Measurements from ENCODE around the gene MYL5.

DNA sequence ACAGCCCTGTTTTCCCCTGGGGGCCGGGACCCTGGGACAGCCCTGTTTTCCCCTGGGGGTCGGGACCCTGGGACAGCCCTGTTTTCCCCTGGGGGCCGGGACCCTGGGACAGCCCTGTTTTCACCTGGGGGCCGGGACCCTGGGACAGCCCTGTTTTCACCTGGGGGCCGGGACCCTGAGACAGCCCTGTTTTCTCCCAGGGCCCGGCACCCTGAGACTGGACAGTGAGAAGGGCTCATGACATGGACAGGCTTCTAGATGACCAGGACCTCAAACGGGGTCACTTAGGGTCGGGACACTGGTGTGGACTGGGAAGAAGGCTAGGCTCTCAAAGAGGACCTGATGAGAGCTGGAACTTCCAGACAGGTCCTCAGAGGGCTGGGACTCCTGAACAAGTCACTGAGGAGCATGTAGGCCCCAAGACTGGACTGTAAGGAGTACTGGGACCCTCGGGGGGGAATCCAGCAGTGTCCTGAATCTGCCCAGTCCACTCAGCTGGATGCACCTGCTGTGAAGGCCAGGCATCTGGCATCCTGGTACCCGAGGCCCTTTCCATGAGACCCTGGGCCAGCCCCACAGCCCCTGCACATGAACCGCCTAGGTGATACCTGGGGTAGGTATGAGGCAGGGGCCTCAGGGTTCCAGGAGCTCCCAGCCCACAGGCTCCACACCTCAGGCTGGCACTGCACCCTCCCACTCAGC is 33.7 kb downstream of the MYL5 start:
- TF ChIP-seq POLR2A (IDR thresholded peaks at IDR 0.05) = no peak
- TF ChIP-seq, protein P1, sequence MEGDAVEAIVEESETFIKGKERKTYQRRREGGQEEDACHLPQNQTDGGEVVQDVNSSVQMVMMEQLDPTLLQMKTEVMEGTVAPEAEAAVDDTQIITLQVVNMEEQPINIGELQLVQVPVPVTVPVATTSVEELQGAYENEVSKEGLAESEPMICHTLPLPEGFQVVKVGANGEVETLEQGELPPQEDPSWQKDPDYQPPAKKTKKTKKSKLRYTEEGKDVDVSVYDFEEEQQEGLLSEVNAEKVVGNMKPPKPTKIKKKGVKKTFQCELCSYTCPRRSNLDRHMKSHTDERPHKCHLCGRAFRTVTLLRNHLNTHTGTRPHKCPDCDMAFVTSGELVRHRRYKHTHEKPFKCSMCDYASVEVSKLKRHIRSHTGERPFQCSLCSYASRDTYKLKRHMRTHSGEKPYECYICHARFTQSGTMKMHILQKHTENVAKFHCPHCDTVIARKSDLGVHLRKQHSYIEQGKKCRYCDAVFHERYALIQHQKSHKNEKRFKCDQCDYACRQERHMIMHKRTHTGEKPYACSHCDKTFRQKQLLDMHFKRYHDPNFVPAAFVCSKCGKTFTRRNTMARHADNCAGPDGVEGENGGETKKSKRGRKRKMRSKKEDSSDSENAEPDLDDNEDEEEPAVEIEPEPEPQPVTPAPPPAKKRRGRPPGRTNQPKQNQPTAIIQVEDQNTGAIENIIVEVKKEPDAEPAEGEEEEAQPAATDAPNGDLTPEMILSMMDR (IDR thresholded peaks at IDR 0.05) = no peak
